ENCODE results near the gene EFCAB7.
A peak's percentile ranks its signal among the peaks of the same experiment; 100 is the strongest.

Gene EFCAB7

GRCh38 chr1:63615768-63616420 lies 92.6 kb downstream of the EFCAB7 start:
- Histone ChIP-seq H3K27me3 (ENCODE audit: insufficient read depth, insufficient read length) (no peaks in the 10 kb centered on the region), H3K4me1 (ENCODE audit: insufficient read depth, insufficient read length) (peaks cover 4% of the 10 kb centered on the region), H3K9ac (ENCODE audit: insufficient read length, low read depth) (no peak overlapping the region), H3K9me3 (ENCODE audit: insufficient read depth, low read length) (no peaks in the 10 kb centered on the region), H3K4me3 (ENCODE audit: insufficient read length, low read depth) (no peak overlapping the region), H3K36me3 (ENCODE audit: insufficient read depth, insufficient read length, low read length) (peaks cover 5% of the 10 kb centered on the region)
- DNase-seq (ENCODE audit: low read depth, low spot score) = peak; percentile 85
- TF ChIP-seq ZNF274 (IDR thresholded peaks at IDR 0.05; ENCODE audit: low read depth, low read length) (no peak), SUZ12 (IDR thresholded peaks at IDR 0.05; ENCODE audit: extremely low read depth, insufficient read depth, insufficient read length) (no peak), YY1 (IDR thresholded peaks at IDR 0.05; ENCODE audit: insufficient read depth, insufficient read length) (no peak)

DNA sequence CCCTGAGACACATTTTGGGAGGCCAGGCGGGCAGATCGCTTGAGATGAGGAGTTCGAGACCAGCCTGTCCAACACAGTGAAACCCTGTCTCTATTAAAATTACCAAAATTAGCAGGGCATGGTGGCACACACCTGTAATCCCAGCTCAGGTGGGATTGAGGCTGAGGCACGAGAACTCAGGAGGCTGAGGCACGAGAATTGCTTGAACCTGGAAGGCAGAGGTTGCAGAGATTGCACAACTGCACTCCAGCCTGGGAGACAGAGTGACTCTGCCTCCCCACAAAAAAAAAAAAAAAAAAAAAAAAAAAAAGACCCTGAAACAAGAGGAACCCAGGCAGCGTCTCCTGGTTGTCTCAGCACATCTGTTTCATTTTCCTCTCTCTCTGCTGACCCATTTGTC lies 94.1 kb downstream of the EFCAB7 start:
- H3K9ac ChIP-seq (ENCODE audit: insufficient read length, low read depth) = no peak overlapping the region
- H3K4me3 ChIP-seq (ENCODE audit: insufficient read length, low read depth) = no peak overlapping the region
- no peak for TF ChIP-seq YY1 (IDR thresholded peaks at IDR 0.05; ENCODE audit: insufficient read depth, insufficient read length)
- no peak for DNase-seq (ENCODE audit: low read depth, low spot score)
- peaks cover 5% of the 10 kb centered on the region for H3K36me3 ChIP-seq (ENCODE audit: insufficient read depth, insufficient read length, low read length)
- no peaks in the 10 kb centered on the region for H3K27me3 ChIP-seq (ENCODE audit: insufficient read depth, insufficient read length)
- H3K4me1 ChIP-seq (ENCODE audit: insufficient read depth, insufficient read length) = peaks cover 4% of the 10 kb centered on the region
- no peaks in the 10 kb centered on the region for H3K9me3 ChIP-seq (ENCODE audit: insufficient read depth, low read length)

DNA sequence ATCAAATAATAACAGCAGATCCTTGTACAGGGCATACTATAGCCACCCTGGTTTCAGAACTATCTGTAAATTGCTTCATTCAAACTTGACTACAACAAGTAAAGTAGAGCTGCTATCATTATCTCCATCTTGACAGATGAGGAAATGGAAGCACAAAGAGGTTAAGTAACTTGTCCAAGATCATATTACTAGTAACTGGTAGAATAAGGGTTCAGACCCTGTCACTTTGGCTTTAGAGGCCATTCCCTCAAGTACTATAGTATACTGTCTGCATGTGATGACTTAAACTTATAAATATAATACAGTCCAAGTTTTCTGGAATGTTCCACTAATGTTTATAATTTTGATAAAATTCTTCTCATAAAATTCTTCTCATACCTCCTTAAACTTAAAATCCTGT lies 94.7 kb downstream of the EFCAB7 start:
- no peak for DNase-seq (ENCODE audit: low read depth, low spot score)
- peaks cover 5% of the 10 kb centered on the region for H3K36me3 ChIP-seq (ENCODE audit: insufficient read depth, insufficient read length, low read length)
- TF ChIP-seq ZNF274 (IDR thresholded peaks at IDR 0.05; ENCODE audit: low read depth, low read length) = no peak
- no peak for TF ChIP-seq SUZ12 (IDR thresholded peaks at IDR 0.05; ENCODE audit: extremely low read depth, insufficient read depth, insufficient read length)
- TF ChIP-seq YY1 (IDR thresholded peaks at IDR 0.05; ENCODE audit: insufficient read depth, insufficient read length) = no peak
- no peaks in the 10 kb centered on the region for H3K4me1 ChIP-seq (ENCODE audit: insufficient read depth, insufficient read length)
- H3K4me3 ChIP-seq (ENCODE audit: insufficient read length, low read depth) = no peak overlapping the region
- H3K9me3 ChIP-seq (ENCODE audit: insufficient read depth, low read length) = no peaks in the 10 kb centered on the region
- H3K27me3 ChIP-seq (ENCODE audit: insufficient read depth, insufficient read length) = no peaks in the 10 kb centered on the region
- H3K9ac ChIP-seq (ENCODE audit: insufficient read length, low read depth) = no peak overlapping the region

DNA sequence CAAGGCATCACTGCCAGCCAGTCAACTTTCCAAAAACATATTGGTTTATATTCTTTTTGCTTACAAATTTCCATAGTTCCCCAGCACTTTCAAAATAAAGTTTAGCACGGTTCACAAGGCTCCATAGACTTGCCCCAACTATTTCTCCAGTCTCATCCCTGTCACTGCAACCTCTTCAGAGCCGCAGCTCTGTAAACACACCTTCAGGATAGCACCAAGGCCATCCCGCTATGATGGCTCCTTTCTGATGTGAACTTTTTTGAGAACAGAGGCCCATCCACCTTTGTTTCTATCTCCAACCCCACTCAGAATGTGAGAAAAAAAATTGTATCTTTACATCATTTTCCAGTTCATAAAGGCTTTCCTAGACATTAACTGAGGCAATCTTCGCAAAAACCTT lies 96.2 kb downstream of the EFCAB7 start:
- no peak for DNase-seq (ENCODE audit: low read depth, low spot score)
- TF ChIP-seq SUZ12 (IDR thresholded peaks at IDR 0.05; ENCODE audit: extremely low read depth, insufficient read depth, insufficient read length) (no peak), ZNF274 (IDR thresholded peaks at IDR 0.05; ENCODE audit: low read depth, low read length) (no peak), YY1 (IDR thresholded peaks at IDR 0.05; ENCODE audit: insufficient read depth, insufficient read length) (no peak)
- Histone ChIP-seq H3K4me1 (ENCODE audit: insufficient read depth, insufficient read length) (no peaks in the 10 kb centered on the region), H3K9me3 (ENCODE audit: insufficient read depth, low read length) (no peaks in the 10 kb centered on the region), H3K36me3 (ENCODE audit: insufficient read depth, insufficient read length, low read length) (peaks cover 5% of the 10 kb centered on the region), H3K27me3 (ENCODE audit: insufficient read depth, insufficient read length) (no peaks in the 10 kb centered on the region), H3K9ac (ENCODE audit: insufficient read length, low read depth) (no peak overlapping the region), H3K4me3 (ENCODE audit: insufficient read length, low read depth) (no peak overlapping the region)

GRCh38 chr1:63620671-63621070 lies 97.3 kb downstream of the EFCAB7 start:
- DNase-seq (ENCODE audit: low read depth, low spot score) = no peak
- Histone ChIP-seq H3K9ac (ENCODE audit: insufficient read length, low read depth) (no peak overlapping the region), H3K36me3 (ENCODE audit: insufficient read depth, insufficient read length, low read length) (peaks cover 5% of the 10 kb centered on the region), H3K4me3 (ENCODE audit: insufficient read length, low read depth) (no peak overlapping the region), H3K4me1 (ENCODE audit: insufficient read depth, insufficient read length) (no peaks in the 10 kb centered on the region), H3K27me3 (ENCODE audit: insufficient read depth, insufficient read length) (no peaks in the 10 kb centered on the region), H3K9me3 (ENCODE audit: insufficient read depth, low read length) (no peaks in the 10 kb centered on the region)
- TF ChIP-seq SUZ12 (IDR thresholded peaks at IDR 0.05; ENCODE audit: extremely low read depth, insufficient read depth, insufficient read length) (no peak), ZNF274 (IDR thresholded peaks at IDR 0.05; ENCODE audit: low read depth, low read length) (no peak), YY1 (IDR thresholded peaks at IDR 0.05; ENCODE audit: insufficient read depth, insufficient read length) (no peak)

DNA sequence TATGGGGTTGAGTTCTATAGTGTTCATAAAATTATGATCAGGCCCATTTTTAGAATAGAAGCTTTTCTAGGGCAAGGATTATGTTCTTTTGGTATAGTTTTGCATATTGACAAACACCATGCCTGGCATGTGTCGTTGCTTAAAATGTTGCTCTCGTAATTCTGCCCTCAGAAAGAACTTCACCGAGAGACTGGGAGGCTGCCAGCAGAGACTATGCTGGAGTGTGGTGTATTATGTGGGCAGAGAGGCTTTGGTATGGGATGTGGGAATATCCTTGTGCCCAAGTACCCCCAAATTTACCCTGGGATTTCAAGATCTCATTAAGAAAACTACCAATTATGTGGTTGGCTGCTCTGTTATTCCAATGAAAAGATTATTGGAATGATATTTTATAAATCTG lies 97.8 kb downstream of the EFCAB7 start:
- Histone ChIP-seq H3K4me1 (ENCODE audit: insufficient read depth, insufficient read length) (no peaks in the 10 kb centered on the region), H3K9me3 (ENCODE audit: insufficient read depth, low read length) (no peaks in the 10 kb centered on the region), H3K4me3 (ENCODE audit: insufficient read length, low read depth) (no peak overlapping the region), H3K27me3 (ENCODE audit: insufficient read depth, insufficient read length) (no peaks in the 10 kb centered on the region), H3K9ac (ENCODE audit: insufficient read length, low read depth) (no peak overlapping the region), H3K36me3 (ENCODE audit: insufficient read depth, insufficient read length, low read length) (peaks cover 5% of the 10 kb centered on the region)
- DNase-seq (ENCODE audit: low read depth, low spot score) = no peak
- TF ChIP-seq ZNF274 (IDR thresholded peaks at IDR 0.05; ENCODE audit: low read depth, low read length) = no peak
- no peak for TF ChIP-seq SUZ12 (IDR thresholded peaks at IDR 0.05; ENCODE audit: extremely low read depth, insufficient read depth, insufficient read length)
- TF ChIP-seq YY1 (IDR thresholded peaks at IDR 0.05; ENCODE audit: insufficient read depth, insufficient read length) = no peak

GRCh38 chr1:63621698-63622097 lies 98.4 kb downstream of the EFCAB7 start:
- Histone ChIP-seq H3K9ac (ENCODE audit: insufficient read length, low read depth) (no peak overlapping the region), H3K4me1 (ENCODE audit: insufficient read depth, insufficient read length) (no peaks in the 10 kb centered on the region), H3K27me3 (ENCODE audit: insufficient read depth, insufficient read length) (no peaks in the 10 kb centered on the region), H3K4me3 (ENCODE audit: insufficient read length, low read depth) (no peak overlapping the region), H3K36me3 (ENCODE audit: insufficient read depth, insufficient read length, low read length) (peaks cover under 1% of the 10 kb centered on the region), H3K9me3 (ENCODE audit: insufficient read depth, low read length) (no peaks in the 10 kb centered on the region)
- no peak for DNase-seq (ENCODE audit: low read depth, low spot score)
- TF ChIP-seq SUZ12 (IDR thresholded peaks at IDR 0.05; ENCODE audit: extremely low read depth, insufficient read depth, insufficient read length) = no peak
- TF ChIP-seq ZNF274 (IDR thresholded peaks at IDR 0.05; ENCODE audit: low read depth, low read length) = no peak
- TF ChIP-seq YY1 (IDR thresholded peaks at IDR 0.05; ENCODE audit: insufficient read depth, insufficient read length) = no peak

All from NT2/D1 (cell line).